ENCODE results near the gene NLGN1.

DNA sequence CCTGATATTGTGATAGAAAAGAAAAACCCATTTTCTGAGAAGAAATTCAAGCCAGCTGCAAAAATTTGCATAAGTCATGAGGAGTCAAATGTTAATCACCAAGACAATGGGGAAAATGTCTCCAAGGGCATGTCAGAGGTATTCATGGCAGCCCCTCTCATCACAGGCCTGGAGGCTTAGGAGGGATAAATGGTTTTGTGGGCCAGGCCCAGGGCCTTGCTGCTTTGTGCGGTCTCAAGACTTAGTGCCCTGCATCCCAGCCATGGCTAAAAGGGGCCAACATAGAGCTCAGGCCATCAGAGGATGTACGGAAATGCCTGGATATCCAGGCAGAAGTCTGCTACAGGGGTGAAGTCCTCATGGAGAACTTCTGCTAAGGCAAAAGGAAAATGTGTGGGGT is 631.1 kb downstream of the NLGN1 start:
- TF ChIP-seq, protein P1, sequence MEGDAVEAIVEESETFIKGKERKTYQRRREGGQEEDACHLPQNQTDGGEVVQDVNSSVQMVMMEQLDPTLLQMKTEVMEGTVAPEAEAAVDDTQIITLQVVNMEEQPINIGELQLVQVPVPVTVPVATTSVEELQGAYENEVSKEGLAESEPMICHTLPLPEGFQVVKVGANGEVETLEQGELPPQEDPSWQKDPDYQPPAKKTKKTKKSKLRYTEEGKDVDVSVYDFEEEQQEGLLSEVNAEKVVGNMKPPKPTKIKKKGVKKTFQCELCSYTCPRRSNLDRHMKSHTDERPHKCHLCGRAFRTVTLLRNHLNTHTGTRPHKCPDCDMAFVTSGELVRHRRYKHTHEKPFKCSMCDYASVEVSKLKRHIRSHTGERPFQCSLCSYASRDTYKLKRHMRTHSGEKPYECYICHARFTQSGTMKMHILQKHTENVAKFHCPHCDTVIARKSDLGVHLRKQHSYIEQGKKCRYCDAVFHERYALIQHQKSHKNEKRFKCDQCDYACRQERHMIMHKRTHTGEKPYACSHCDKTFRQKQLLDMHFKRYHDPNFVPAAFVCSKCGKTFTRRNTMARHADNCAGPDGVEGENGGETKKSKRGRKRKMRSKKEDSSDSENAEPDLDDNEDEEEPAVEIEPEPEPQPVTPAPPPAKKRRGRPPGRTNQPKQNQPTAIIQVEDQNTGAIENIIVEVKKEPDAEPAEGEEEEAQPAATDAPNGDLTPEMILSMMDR (IDR thresholded peaks at IDR 0.05) = no peak
- TF ChIP-seq POLR2A (IDR thresholded peaks at IDR 0.05) = no peak
